GM19025 (cell line): ENCODE data around the gene KLHL7.
"Not testable (repeated sequence)": the region's sequence is repeated elsewhere in the genome, so short reads cannot be mapped to it uniquely, and the experiment has no call there.

Experiments used
- ATAC-seq: cut with Tn5 transposase; IDR thresholded peaks from one replicate; pipeline ENCODE4 v1.9.1; 2021; ENCODE audit warnings: mild to moderate bottlenecking, low read depth, moderate library complexity; ENCODE audit not compliant: unreplicated experiment

KLHL7 gene

GRCh38 chr7:23106823-23107663 is 1.5 kb downstream of the KLHL7 start:
- no peak for ATAC-seq

- ATAC-seq = no peak
Measured at GRCh38 chr7:23107781-23108180, 2.2 kb downstream of the KLHL7 start.

GRCh38 chr7:23108995-23109394 is 3.4 kb downstream of the KLHL7 start:
- ATAC-seq = no peak

- no peak for ATAC-seq
Measured at GRCh38 chr7:23109470-23109869, 3.9 kb downstream of the KLHL7 start.

GRCh38 chr7:23114896-23115295 is 9.3 kb downstream of the KLHL7 start:
- ATAC-seq = no peak

GRCh38 chr7:23115991-23116390 is 10.4 kb downstream of the KLHL7 start:
- no peak for ATAC-seq

- ATAC-seq = no peak
Measured at GRCh38 chr7:23117841-23118240, 12.3 kb downstream of the KLHL7 start.

- no peak for ATAC-seq
Measured at GRCh38 chr7:23120106-23120505, 14.5 kb downstream of the KLHL7 start.

GRCh38 chr7:23121165-23121564 is 15.6 kb downstream of the KLHL7 start:
- ATAC-seq = no peak

GRCh38 chr7:23123007-23123406 is 17.4 kb downstream of the KLHL7 start:
- ATAC-seq = no peak

- ATAC-seq = no peak
Measured at GRCh38 chr7:23123465-23123864, 17.9 kb downstream of the KLHL7 start.

- ATAC-seq = no peak
Measured at GRCh38 chr7:23129036-23129435, 23.5 kb downstream of the KLHL7 start.

GRCh38 chr7:23131799-23132198 is 26.2 kb downstream of the KLHL7 start:
- ATAC-seq = not testable (repeated sequence)

- ATAC-seq = no peak
Measured at GRCh38 chr7:23133797-23134196, 28.2 kb downstream of the KLHL7 start.

GRCh38 chr7:23135755-23136154 is 30.2 kb downstream of the KLHL7 start:
- ATAC-seq = no peak

- ATAC-seq = no peak
Measured at GRCh38 chr7:23136216-23136615, 30.6 kb downstream of the KLHL7 start.

- no peak for ATAC-seq
Measured at GRCh38 chr7:23157679-23158078, 52.1 kb downstream of the KLHL7 start.

GRCh38 chr7:23158546-23158945 is 53.0 kb downstream of the KLHL7 start:
- no peak for ATAC-seq

GRCh38 chr7:23161482-23161881 is 55.9 kb downstream of the KLHL7 start:
- no peak for ATAC-seq

- no peak for ATAC-seq
Measured at GRCh38 chr7:23164846-23165245, 59.3 kb downstream of the KLHL7 start.

GRCh38 chr7:23165316-23165715 is 59.7 kb downstream of the KLHL7 start:
- no peak for ATAC-seq

GRCh38 chr7:23167691-23168090 is 62.1 kb downstream of the KLHL7 start:
- ATAC-seq = no peak
